ENCODE data around the gene FABP6.
"Not testable (repeated sequence)": the region's sequence is repeated elsewhere in the genome, so short reads cannot be mapped to it uniquely, and the experiment has no call there.

FABP6 gene

GRCh38 chr5:160229190-160229742 lies at the start of gene FABP6:
TSS of gene FABP6 (plus strand) at chr5:160229506. CDS start at chr5:160229558, 52 bp downstream.
- DNase-seq: no peak

- no peak for DNase-seq
These were observed 48.4 kb upstream of the FABP6 start for GRCh38 chr5:160180931-160181330.

GRCh38 chr5:160181965-160182622 lies 47.2 kb upstream of the FABP6 start:
- DNase-seq: no peak

GRCh38 chr5:160183075-160183474 lies 46.2 kb upstream of the FABP6 start:
- no peak for DNase-seq

- no peak for DNase-seq
These were observed 43.5 kb upstream of the FABP6 start for GRCh38 chr5:160185626-160186360.

- no peak for DNase-seq
These were observed 42.8 kb upstream of the FABP6 start for GRCh38 chr5:160186480-160186879.

GRCh38 chr5:160187091-160187490 lies 42.2 kb upstream of the FABP6 start:
- DNase-seq: no peak

- DNase-seq: no peak
These were observed 40.9 kb upstream of the FABP6 start for GRCh38 chr5:160188141-160189015.

- no peak for DNase-seq
These were observed 36.9 kb upstream of the FABP6 start for GRCh38 chr5:160192424-160192823.

- DNase-seq: not testable (repeated sequence)
These were observed 36.2 kb upstream of the FABP6 start for GRCh38 chr5:160193076-160193475.

GRCh38 chr5:160193790-160194189 lies 35.5 kb upstream of the FABP6 start:
- not testable (repeated sequence) for DNase-seq

GRCh38 chr5:160197341-160198144 lies 31.8 kb upstream of the FABP6 start:
- DNase-seq: no peak

- no peak for DNase-seq
These were observed 31.2 kb upstream of the FABP6 start for GRCh38 chr5:160198146-160198545.

- no peak for DNase-seq
These were observed 30.4 kb upstream of the FABP6 start for GRCh38 chr5:160198841-160199409.

- DNase-seq: peak; percentile 52 to 55
These were observed 29.8 kb upstream of the FABP6 start for GRCh38 chr5:160199410-160199911.

- DNase-seq: no peak
These were observed 22.2 kb upstream of the FABP6 start for GRCh38 chr5:160207061-160207460.

- no peak for DNase-seq
These were observed 19.4 kb upstream of the FABP6 start for GRCh38 chr5:160209917-160210316.

GRCh38 chr5:160210606-160211005 lies 18.7 kb upstream of the FABP6 start:
- no peak for DNase-seq

GRCh38 chr5:160211352-160211751 lies 18.0 kb upstream of the FABP6 start:
- no peak for DNase-seq

- DNase-seq: no peak
These were observed 15.8 kb upstream of the FABP6 start for GRCh38 chr5:160213537-160213936.

GRCh38 chr5:160219356-160219755 lies 9.9 kb upstream of the FABP6 start:
- no peak for DNase-seq

GRCh38 chr5:160221082-160221481 lies 8.2 kb upstream of the FABP6 start:
- no peak for DNase-seq

Data from activated CD4-positive, alpha-beta T cell treated with anti-CD3 and anti-CD28 coated beads, Interleukin-2, amount 50 U/mL, for 4 hours (primary cell).